ENCODE data around the gene UBE2R2. TPM values are rescaled to one million over a fixed set of nuclear protein-coding genes. Genes with fewer than 3 reads are reported as not detected.
"Not testable (repeated sequence)": the region's sequence is repeated elsewhere in the genome, so short reads cannot be mapped to it uniquely, and the experiment has no call there.

UBE2R2 gene
- total and polyA plus RNA-seq, 2 donors (not counting 1 experiment from before 2014, with no cell fraction given) = 23.9 to 57.1 TPM

DNA sequence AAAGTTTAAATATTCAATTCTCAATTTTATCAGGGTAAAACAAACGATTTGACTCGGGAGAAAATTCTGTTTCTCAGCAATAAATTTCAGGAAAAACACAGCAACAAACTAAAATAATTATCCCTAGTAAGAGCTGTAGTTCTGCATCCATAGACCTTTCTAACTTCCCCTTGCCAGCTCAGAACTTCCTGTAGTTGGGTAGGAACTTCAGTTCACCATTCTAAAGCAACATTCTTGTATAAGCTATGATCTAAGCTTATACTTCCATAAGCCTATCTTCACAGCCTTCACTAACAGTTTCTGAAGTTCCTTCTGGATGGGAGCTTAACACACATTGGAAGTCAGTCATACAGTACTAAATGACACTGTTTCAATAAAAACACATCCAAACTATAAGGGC lies 135.1 kb downstream of the UBE2R2 start:
- TF ChIP-seq, protein P1, sequence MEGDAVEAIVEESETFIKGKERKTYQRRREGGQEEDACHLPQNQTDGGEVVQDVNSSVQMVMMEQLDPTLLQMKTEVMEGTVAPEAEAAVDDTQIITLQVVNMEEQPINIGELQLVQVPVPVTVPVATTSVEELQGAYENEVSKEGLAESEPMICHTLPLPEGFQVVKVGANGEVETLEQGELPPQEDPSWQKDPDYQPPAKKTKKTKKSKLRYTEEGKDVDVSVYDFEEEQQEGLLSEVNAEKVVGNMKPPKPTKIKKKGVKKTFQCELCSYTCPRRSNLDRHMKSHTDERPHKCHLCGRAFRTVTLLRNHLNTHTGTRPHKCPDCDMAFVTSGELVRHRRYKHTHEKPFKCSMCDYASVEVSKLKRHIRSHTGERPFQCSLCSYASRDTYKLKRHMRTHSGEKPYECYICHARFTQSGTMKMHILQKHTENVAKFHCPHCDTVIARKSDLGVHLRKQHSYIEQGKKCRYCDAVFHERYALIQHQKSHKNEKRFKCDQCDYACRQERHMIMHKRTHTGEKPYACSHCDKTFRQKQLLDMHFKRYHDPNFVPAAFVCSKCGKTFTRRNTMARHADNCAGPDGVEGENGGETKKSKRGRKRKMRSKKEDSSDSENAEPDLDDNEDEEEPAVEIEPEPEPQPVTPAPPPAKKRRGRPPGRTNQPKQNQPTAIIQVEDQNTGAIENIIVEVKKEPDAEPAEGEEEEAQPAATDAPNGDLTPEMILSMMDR (conservative IDR thresholded peaks at IDR 0.05 in 1 of 2, IDR thresholded peaks at IDR 0.05 in 1 of 2; ENCODE audit: low read depth in 1 of 2, low read length in 2 of 2) = no peak
- TF ChIP-seq EZH2 (IDR thresholded peaks at IDR 0.05; ENCODE audit: low read length, missing control alignments) = no peak
- Histone ChIP-seq H3K27ac (ENCODE audit: insufficient read depth, low read length) (no peak overlapping the region), H3K4me2 (ENCODE audit: extremely low read depth, insufficient read depth, low read length) (no peak overlapping the region), H3K4me3 (replicated peaks in 1 of 4; ENCODE audit: control extremely low read depth in 1 of 4, insufficient read depth in 1 of 4, low read depth in 3 of 4, low read length in 4 of 4) (no peak overlapping the region), H3K27me3 (ENCODE audit: control insufficient read depth, insufficient read depth, low read length) (no peaks in the 10 kb centered on the region), H4K20me1 (ENCODE audit: control insufficient read depth, extremely low read depth, insufficient read depth, low read length) (no peaks in the 10 kb centered on the region), H3K9ac (ENCODE audit: insufficient read depth, low read length) (no peak overlapping the region), H3K36me3 (ENCODE audit: control insufficient read depth, insufficient read depth, low read length) (no peaks in the 10 kb centered on the region), H3K79me2 (ENCODE audit: control insufficient read depth, insufficient read depth, low read length) (no peaks in the 10 kb centered on the region), H3K9me3 (ENCODE audit: control insufficient read depth, insufficient read depth, low read depth, low read length) (no peaks in the 10 kb centered on the region), H2AFZ (ENCODE audit: low read length) (no peak overlapping the region), H3K4me1 (ENCODE audit: control insufficient read depth, extremely low read depth, insufficient read depth, low read length) (peaks cover 11% of the 10 kb centered on the region)
- DNase-seq (ENCODE audit: low read depth in 2 of 2) = no peak

DNA sequence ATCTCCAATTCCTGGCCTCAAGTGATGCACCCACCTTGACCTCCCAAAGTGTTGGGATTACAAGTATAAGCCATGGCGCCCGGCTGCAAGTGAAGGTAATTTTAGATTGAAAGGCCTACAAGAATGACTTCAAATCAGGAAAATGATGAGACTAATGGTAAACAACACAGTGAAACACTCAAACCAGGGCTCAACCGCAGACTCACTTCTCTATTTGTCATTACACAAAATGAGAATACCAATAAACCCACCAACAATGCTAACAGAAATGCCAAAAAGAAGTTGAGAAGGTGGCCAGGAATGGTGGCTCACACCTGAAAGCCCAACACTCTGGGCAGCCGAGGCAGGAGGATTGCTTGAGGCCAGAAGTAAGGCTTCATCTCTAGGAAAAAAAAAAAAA lies 139.6 kb downstream of the UBE2R2 start:
- H3K79me2 ChIP-seq (ENCODE audit: control insufficient read depth, insufficient read depth, low read length) = no peaks in the 10 kb centered on the region
- no peaks in the 10 kb centered on the region for H4K20me1 ChIP-seq (ENCODE audit: control insufficient read depth, extremely low read depth, insufficient read depth, low read length)
- no peak overlapping the region for H3K27ac ChIP-seq (ENCODE audit: insufficient read depth, low read length)
- H2AFZ ChIP-seq (ENCODE audit: low read length) = no peak overlapping the region
- no peaks in the 10 kb centered on the region for H3K4me1 ChIP-seq (ENCODE audit: control insufficient read depth, extremely low read depth, insufficient read depth, low read length)
- no peak overlapping the region for H3K9ac ChIP-seq (ENCODE audit: insufficient read depth, low read length)
- H3K4me2 ChIP-seq (ENCODE audit: extremely low read depth, insufficient read depth, low read length) = no peak overlapping the region
- no peak overlapping the region for H3K4me3 ChIP-seq (replicated peaks in 1 of 4; ENCODE audit: control extremely low read depth in 1 of 4, insufficient read depth in 1 of 4, low read depth in 3 of 4, low read length in 4 of 4)
- TF ChIP-seq, protein P1 (conservative IDR thresholded peaks at IDR 0.05 in 1 of 2, IDR thresholded peaks at IDR 0.05 in 1 of 2; ENCODE audit: low read depth in 1 of 2, low read length in 2 of 2) = no peak
- TF ChIP-seq EZH2 (IDR thresholded peaks at IDR 0.05; ENCODE audit: low read length, missing control alignments) = no peak
- H3K27me3 ChIP-seq (ENCODE audit: control insufficient read depth, insufficient read depth, low read length) = no peaks in the 10 kb centered on the region
- H3K9me3 ChIP-seq (ENCODE audit: control insufficient read depth, insufficient read depth, low read depth, low read length) = no peaks in the 10 kb centered on the region
- DNase-seq (ENCODE audit: low read depth in 2 of 2) = no peak
- no peaks in the 10 kb centered on the region for H3K36me3 ChIP-seq (ENCODE audit: control insufficient read depth, insufficient read depth, low read length)

DNA sequence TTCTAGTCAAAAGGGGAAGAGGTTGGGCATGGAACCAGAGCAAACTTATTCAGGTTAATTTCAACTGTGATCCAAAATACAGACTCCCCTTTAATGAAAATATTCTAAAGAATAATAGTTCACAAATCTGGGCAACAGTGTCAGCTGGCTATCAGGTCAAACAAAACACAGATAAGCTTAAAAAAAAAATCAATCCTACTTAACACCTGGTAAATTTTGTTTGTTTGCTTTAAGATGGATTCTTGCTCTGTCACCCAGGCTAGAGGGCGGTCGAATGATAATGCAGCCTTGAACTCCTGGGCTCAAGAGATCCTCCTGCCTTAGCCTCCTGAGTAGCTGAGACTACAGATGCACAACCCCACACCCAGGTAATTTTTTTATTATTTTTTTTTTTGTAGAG lies 142.8 kb downstream of the UBE2R2 start:
- Histone ChIP-seq H3K79me2 (ENCODE audit: control insufficient read depth, insufficient read depth, low read length) (no peaks in the 10 kb centered on the region), H3K4me1 (ENCODE audit: control insufficient read depth, extremely low read depth, insufficient read depth, low read length) (no peaks in the 10 kb centered on the region), H3K9me3 (ENCODE audit: control insufficient read depth, insufficient read depth, low read depth, low read length) (no peaks in the 10 kb centered on the region), H3K27me3 (ENCODE audit: control insufficient read depth, insufficient read depth, low read length) (no peaks in the 10 kb centered on the region), H4K20me1 (ENCODE audit: control insufficient read depth, extremely low read depth, insufficient read depth, low read length) (no peaks in the 10 kb centered on the region), H3K4me2 (ENCODE audit: extremely low read depth, insufficient read depth, low read length) (no peak overlapping the region), H3K27ac (ENCODE audit: insufficient read depth, low read length) (no peak overlapping the region), H2AFZ (ENCODE audit: low read length) (no peak overlapping the region), H3K36me3 (ENCODE audit: control insufficient read depth, insufficient read depth, low read length) (no peaks in the 10 kb centered on the region), H3K9ac (ENCODE audit: insufficient read depth, low read length) (no peak overlapping the region), H3K4me3 (replicated peaks in 1 of 4; ENCODE audit: control extremely low read depth in 1 of 4, insufficient read depth in 1 of 4, low read depth in 3 of 4, low read length in 4 of 4) (no peak overlapping the region)
- DNase-seq (ENCODE audit: low read depth in 2 of 2) = no peak
- TF ChIP-seq, protein P1 (conservative IDR thresholded peaks at IDR 0.05 in 1 of 2, IDR thresholded peaks at IDR 0.05 in 1 of 2; ENCODE audit: low read depth in 1 of 2, low read length in 2 of 2) = no peak
- TF ChIP-seq EZH2 (IDR thresholded peaks at IDR 0.05; ENCODE audit: low read length, missing control alignments) = no peak

DNA sequence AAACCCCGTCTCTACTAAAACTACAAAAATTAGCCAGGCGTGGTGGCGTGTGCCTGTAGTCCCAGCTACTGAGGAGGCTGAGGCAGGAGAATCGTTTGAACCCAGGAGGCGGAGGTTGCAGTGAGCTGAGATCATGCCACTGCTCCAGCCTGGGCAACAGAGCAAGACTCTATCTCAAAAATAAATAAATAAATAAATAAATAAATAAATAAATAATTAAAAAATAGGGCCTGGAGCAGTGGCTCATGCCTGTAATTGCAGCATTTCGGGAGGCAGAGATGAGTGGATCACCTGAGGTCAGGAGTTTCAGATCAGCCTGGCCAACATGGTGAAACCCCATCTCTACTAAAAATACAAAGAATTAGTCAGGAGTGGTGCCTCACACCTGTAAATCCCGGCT lies 145.5 kb downstream of the UBE2R2 start:
- DNase-seq (ENCODE audit: low read depth in 2 of 2); H4K20me1 ChIP-seq (ENCODE audit: control insufficient read depth, extremely low read depth, insufficient read depth, low read length); H3K9ac ChIP-seq (ENCODE audit: insufficient read depth, low read length); H3K9me3 ChIP-seq (ENCODE audit: control insufficient read depth, insufficient read depth, low read depth, low read length); H3K36me3 ChIP-seq (ENCODE audit: control insufficient read depth, insufficient read depth, low read length); H3K79me2 ChIP-seq (ENCODE audit: control insufficient read depth, insufficient read depth, low read length); H3K4me3 ChIP-seq (replicated peaks in 1 of 4; ENCODE audit: control extremely low read depth in 1 of 4, insufficient read depth in 1 of 4, low read depth in 3 of 4, low read length in 4 of 4); H3K4me1 ChIP-seq (ENCODE audit: control insufficient read depth, extremely low read depth, insufficient read depth, low read length); H2AFZ ChIP-seq (ENCODE audit: low read length); H3K27me3 ChIP-seq (ENCODE audit: control insufficient read depth, insufficient read depth, low read length); H3K27ac ChIP-seq (ENCODE audit: insufficient read depth, low read length); H3K4me2 ChIP-seq (ENCODE audit: extremely low read depth, insufficient read depth, low read length): not testable (repeated sequence)

Data from fibroblast of lung (primary cell).